ENCODE results near the gene BIN1. TPM values are rescaled to one million over a fixed set of nuclear protein-coding genes. Genes with fewer than 3 reads are reported as not detected.

Gene BIN1
- total RNA-seq: 17.9 TPM
- long read RNA-seq, transcript BIN1-209 (15 exons, 2,293 nt): minor isoform, 6 of 24 reads
- long read RNA-seq, transcript BIN1-204 (13 exons, 2,074 nt): minor isoform, 5 of 24 reads
- long read RNA-seq, transcript BIN1-211 (14 exons, 2,143 nt): major isoform, 9 of 24 reads
- long read RNA-seq, partial matches to known transcripts: 0 of 24 reads
- long read RNA-seq, other reads (novel, unspliced or antisense): 0 of 24 reads

GRCh38 chr2:127106991-127107621, at the start of gene BIN1:
TSS of gene BIN1 (minus strand) at chr2:127107154. CDS start at chr2:127106943, 211 bp downstream.
- ATAC-seq (peak; percentile 93), DNase-seq (ENCODE audit: missing footprints) (peak; percentile 94)
- intact Hi-C loops (cut with DNase I): loop anchor here (5.0 to 10.0 kb wide), 2 partner anchors 40 to 188 kb away; partner anchors contain the start of gene ERCC3

GRCh38 chr2:127155947-127156346, 49.0 kb upstream of the BIN1 start:
- DNase-seq (ENCODE audit: missing footprints) (no peak), ATAC-seq (peak; percentile 94)
- intact Hi-C loops (cut with DNase I): no loop called here

GRCh38 chr2:127155028-127155581, 48.2 kb upstream of the BIN1 start:
- ATAC-seq (peak; percentile 44), DNase-seq (ENCODE audit: missing footprints) (no peak)
- intact Hi-C loops (cut with DNase I): no loop called here

DNA sequence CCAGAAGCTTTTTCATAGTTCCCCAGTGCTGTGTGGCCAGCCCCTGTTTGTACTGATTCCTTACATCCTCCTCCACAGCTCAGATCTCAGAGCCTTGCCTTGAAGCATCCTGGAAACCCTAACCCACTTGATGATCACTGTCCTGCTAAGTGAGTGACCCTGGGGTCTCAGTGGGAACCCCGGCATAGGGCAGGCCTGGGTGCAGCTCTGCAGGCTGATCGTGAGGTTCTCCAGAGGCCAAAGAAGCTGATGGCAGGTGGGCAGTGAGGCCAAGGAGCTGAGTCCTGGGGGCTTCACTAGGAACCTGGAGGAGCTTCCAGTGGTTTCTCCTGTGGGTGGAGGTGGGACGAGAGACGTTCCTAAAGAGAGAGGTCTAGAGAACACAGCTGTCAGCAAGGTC, 47.4 kb upstream of the BIN1 start:
- intact Hi-C loops (cut with DNase I): no loop called here
- no peak for DNase-seq (ENCODE audit: missing footprints)

GRCh38 chr2:127153691-127154158, 46.8 kb upstream of the BIN1 start:
- intact Hi-C loops (cut with DNase I): no loop called here
- no peak for ATAC-seq

More for the DNA sequence above, 47.4 kb upstream of the BIN1 start:
- no peak for ATAC-seq

DNA sequence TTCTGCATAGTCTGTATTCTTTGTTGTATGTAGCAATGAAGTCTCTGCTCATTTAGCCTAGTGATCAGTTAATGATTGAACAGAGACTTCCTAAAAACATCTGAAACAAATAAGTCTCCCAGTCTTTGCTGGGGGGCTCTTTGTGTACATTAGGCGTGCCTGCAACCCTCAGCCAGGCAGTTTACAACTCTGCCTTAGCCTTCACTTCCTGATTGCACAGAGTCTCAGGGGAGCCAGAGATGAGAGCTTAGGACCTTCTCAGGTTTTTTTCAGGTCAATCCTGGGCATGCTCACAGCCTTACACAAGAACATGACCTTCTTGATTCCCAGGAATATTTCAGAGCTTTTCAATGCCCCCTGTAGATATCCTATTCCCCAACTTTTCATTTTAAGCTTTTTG, 44.0 kb upstream of the BIN1 start:
- intact Hi-C loops (cut with DNase I): no loop called here
- DNase-seq (ENCODE audit: missing footprints) (no peak), ATAC-seq (no peak)

More at GRCh38 chr2:127153691-127154158, 46.8 kb upstream of the BIN1 start:
- DNase-seq (ENCODE audit: missing footprints): no peak

DNA sequence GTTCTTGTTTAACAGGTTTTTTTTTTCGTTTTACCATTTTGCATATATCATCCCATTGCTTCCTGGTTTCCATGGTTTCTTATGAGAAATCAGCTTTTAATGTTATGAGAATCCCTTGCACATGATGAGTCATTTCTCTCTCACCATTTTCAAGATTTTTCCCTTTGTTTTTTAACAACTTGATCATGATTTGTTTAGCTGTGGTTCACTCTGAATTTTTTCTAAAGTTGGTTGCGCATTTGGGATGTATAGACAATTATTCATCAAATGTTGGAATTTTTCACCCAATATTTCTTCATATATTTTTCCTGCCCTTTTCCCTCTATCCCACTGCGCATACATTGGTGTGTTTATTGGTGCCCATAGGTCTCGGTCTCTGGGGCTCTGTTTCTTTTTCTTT, 42.4 kb upstream of the BIN1 start:
- ATAC-seq (no peak), DNase-seq (ENCODE audit: missing footprints) (no peak)
- intact Hi-C loops (cut with DNase I): no loop called here

DNA sequence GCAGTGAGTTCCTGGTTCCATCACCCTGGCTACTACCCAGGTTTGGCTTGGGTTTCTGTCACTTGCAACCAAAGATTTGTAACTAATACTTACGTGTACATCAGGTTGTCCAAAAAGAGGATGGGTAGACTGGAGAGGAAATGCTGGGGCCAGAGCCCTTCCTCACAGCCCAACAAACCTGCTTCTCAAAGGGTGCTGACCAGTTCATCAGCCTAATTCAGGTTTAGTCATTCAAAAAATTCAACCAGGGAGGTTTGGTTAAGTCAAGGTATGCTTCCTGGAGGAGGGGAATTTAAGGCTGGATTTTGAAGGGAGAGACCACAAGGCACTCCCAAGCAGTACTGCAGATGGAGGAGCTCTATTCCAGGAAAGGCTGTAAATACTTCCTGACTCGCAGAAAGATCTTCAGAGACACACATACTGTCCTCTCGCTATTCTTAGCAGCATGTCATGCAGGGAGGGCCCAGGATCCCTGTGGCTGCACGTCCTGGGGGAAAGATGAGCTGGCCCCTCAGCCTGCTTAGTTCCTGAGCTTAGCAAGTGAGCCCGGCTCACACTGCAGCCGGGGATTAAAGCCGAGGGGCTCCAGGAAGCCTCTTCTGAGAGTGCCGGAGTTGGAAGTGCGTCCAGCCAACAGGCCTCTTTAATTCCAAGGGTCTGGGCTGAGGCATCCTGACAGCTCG, 40.0 kb upstream of the BIN1 start:
- ATAC-seq (no peak), DNase-seq (ENCODE audit: missing footprints) (no peak)
- intact Hi-C loops (cut with DNase I): no loop called here

GRCh38 chr2:127146071-127146725, 39.2 kb upstream of the BIN1 start:
- ATAC-seq: no peak
- intact Hi-C loops (cut with DNase I): no loop called here
- no peak for DNase-seq (ENCODE audit: missing footprints)

DNA sequence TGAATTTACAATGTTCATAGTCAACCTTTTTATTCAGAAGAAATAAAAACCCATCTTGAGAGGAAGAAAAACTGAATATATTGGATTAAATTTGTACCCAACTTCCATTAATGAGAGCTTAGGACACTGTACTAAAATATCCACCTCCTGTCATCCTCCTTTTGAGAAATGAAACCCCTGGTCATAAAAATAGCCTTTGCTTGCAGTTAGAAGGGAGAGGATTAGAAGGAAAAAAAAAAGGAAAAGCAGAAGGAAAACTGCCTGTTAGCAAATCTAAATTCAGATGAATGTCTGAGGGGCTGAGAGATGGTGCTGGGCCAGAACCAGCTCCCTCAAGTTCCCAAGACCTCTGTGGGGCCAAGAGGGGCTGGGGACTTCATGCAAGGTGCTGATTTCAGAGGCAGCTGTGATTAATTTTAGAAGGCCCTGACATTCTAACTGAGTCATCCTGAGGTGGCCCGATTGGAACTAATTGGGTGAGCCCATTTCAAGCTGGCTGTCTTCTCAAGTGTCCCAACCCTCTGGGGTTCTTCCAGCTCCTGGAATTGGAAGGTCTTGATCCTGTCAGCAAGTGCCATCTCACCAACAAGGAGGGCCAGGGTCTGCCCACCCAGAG, 38.4 kb upstream of the BIN1 start:
- ATAC-seq (no peak), DNase-seq (ENCODE audit: missing footprints) (no peak)
- intact Hi-C loops (cut with DNase I): no loop called here

- intact Hi-C loops (cut with DNase I): no loop called here
- ATAC-seq: peak; percentile 42
- no peak for DNase-seq (ENCODE audit: missing footprints)
Observed at GRCh38 chr2:127143841-127144782, 37.2 kb upstream of the BIN1 start.

GRCh38 chr2:127142663-127143630, 36.0 kb upstream of the BIN1 start:
- intact Hi-C loops (cut with DNase I): no loop called here
- no peak for ATAC-seq
- no peak for DNase-seq (ENCODE audit: missing footprints)

- ATAC-seq (no peak), DNase-seq (ENCODE audit: missing footprints) (no peak)
- intact Hi-C loops (cut with DNase I): no loop called here
Observed at GRCh38 chr2:127140538-127140937, 33.6 kb upstream of the BIN1 start.

DNA sequence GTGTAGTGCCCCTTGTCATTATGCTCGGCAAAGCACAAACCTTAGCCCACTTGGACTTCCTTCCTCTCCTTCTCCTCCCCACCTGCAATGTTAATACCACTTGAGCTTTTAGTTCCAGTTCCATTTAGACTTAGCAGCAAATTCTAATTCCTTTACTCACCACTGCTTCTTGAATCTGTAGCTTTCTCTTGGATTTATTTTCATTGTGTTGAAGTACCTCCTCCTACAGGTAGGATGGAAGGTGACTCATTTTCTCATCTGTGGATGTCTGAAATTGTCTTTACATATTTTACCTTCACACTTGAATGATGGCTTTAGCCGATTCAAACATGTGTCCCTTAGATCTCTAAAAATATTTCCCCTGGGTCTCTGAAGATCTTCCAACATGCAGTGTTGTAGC, 32.8 kb upstream of the BIN1 start:
- ATAC-seq (no peak), DNase-seq (ENCODE audit: missing footprints) (no peak)
- intact Hi-C loops (cut with DNase I): no loop called here

GRCh38 chr2:127138281-127138680, 31.3 kb upstream of the BIN1 start:
- intact Hi-C loops (cut with DNase I): no loop called here
- ATAC-seq: no peak
- DNase-seq (ENCODE audit: missing footprints): no peak

DNA sequence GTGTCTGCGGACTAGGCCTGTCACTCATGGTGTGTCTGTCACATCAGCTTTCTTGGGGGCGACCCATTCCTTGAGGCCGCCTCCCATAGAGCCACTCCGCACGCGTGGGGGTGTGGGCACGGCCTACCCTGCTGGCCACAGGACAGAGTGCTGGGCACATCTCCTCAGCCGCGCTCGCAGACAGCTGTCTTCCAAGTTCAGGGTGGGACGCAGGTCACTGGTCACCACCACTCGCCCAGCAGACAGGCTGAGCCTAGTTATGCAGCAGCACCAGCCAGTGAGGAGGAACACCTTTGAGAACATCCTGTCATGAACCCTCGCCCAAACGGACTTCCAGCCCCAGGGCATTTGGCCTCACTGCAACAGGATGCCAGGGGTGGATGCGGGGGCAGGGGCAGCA, 30.8 kb upstream of the BIN1 start:
- ATAC-seq: no peak
- intact Hi-C loops (cut with DNase I): no loop called here
- DNase-seq (ENCODE audit: missing footprints): no peak

- intact Hi-C loops (cut with DNase I): no loop called here
- DNase-seq (ENCODE audit: missing footprints): no peak
- ATAC-seq: no peak
Observed at GRCh38 chr2:127137225-127137624, 30.3 kb upstream of the BIN1 start.
